Measurements from ENCODE around the gene SCD5.

SCD5 gene

GRCh38 chr4:82624819-82625218 is 173.8 kb downstream of the SCD5 start:
- no peak for DNase-seq

GRCh38 chr4:82623121-82623683 is 175.4 kb downstream of the SCD5 start:
- DNase-seq: no peak

GRCh38 chr4:82621251-82621650 is 177.3 kb downstream of the SCD5 start:
- DNase-seq: no peak

GRCh38 chr4:82620126-82620735 is 178.4 kb downstream of the SCD5 start:
- DNase-seq: no peak

- no peak for DNase-seq
Observed at GRCh38 chr4:82618103-82618720, 180.4 kb downstream of the SCD5 start.

- no peak for DNase-seq
Observed at GRCh38 chr4:82614838-82615449, 183.7 kb downstream of the SCD5 start.

GRCh38 chr4:82613121-82613520 is 185.5 kb downstream of the SCD5 start:
- DNase-seq: no peak

- no peak for DNase-seq
Observed at GRCh38 chr4:82611982-82612381, 186.6 kb downstream of the SCD5 start.

- no peak for DNase-seq
Observed at GRCh38 chr4:82611527-82611926, 187.1 kb downstream of the SCD5 start.

GRCh38 chr4:82610041-82610440 is 188.6 kb downstream of the SCD5 start:
- DNase-seq: peak; percentile 5

GRCh38 chr4:82606622-82607021 is 192.0 kb downstream of the SCD5 start:
- no peak for DNase-seq

- DNase-seq: no peak
Observed at GRCh38 chr4:82604522-82604921, 194.1 kb downstream of the SCD5 start.

GRCh38 chr4:82601242-82602015 is 197.2 kb downstream of the SCD5 start:
- no peak for DNase-seq

- no peak for DNase-seq
Observed at GRCh38 chr4:82599336-82599735, 199.3 kb downstream of the SCD5 start.

GRCh38 chr4:82594456-82594855 is 204.1 kb downstream of the SCD5 start:
- no peak for DNase-seq

GRCh38 chr4:82593411-82593810 is 205.2 kb downstream of the SCD5 start:
- DNase-seq: no peak

- no peak for DNase-seq
Observed at GRCh38 chr4:82592639-82593038, 206.0 kb downstream of the SCD5 start.

GRCh38 chr4:82591592-82591991 is 207.0 kb downstream of the SCD5 start:
- DNase-seq: no peak

- no peak for DNase-seq
Observed at GRCh38 chr4:82589756-82590155, 208.8 kb downstream of the SCD5 start.

- no peak for DNase-seq
Observed at GRCh38 chr4:82588771-82589270, 209.8 kb downstream of the SCD5 start.

GRCh38 chr4:82587826-82588540 is 210.6 kb downstream of the SCD5 start:
- no peak for DNase-seq

GRCh38 chr4:82585690-82586435 is 212.7 kb downstream of the SCD5 start:
- no peak for DNase-seq

All from suppressor macrophage treated with lipopolysaccharide for 4 hours (primary cell).